HepG2 (cell line): Measurements from ENCODE around the gene PCDHB3. TPM values are rescaled to one million over a fixed set of nuclear protein-coding genes. Genes with fewer than 3 reads are reported as not detected.

ENCODE experiments used
- ATAC-seq: fragments of 200-7000 bp; cut with Tn5 transposase; 3 replicates; pipeline ENCODE4 v1.9.1; 2020; ENCODE audit warnings: mild to moderate bottlenecking, moderate library complexity
- BruUV-seq: library from RNA; stranded (reverse); fragments of 400-500 nt; replicated peaks from 2 replicates; lab custom pipeline; 2021; lab: Mats Ljungman, UMichigan
- CTCF ChIA-PET: fragments of 300-600 bp; formaldehyde crosslinking; extraction: SDS; loops from one replicate; lab custom pipeline; 2021; ENCODE audit warnings: low total read pairs, inconsistent platforms, low intra/inter-chr PET ratio; lab: Yijun Ruan, JAX
- POLR2A ChIA-PET: fragments of 350-600 bp; sonication (Branson Sonifier 250); formaldehyde crosslinking; loops from one replicate; lab custom pipeline; 2020; ENCODE audit warnings: antibody characterized with exemption, inconsistent platforms; lab: Yijun Ruan, JAX
- DNase-seq: peaks from one replicate; pipeline ENCODE4 v3.0.0-alpha.2; 2015; ENCODE audit warnings: low spot score
- FAIRE-seq: peaks from 3 replicates; lab custom pipeline; 2011; peaks lifted over from hg19 to GRCh38; lab: Jason Lieb, UNC
- H2AFZ ChIP-seq: one replicate; pipeline ENCODE4 v1.6.1; 2011; ENCODE audit warnings: low read length, inconsistent platforms
- H3K27ac ChIP-seq: fragments of 300-600 bp; 3 replicates; pipeline ENCODE4 v1.8.0; 2011; ENCODE audit warnings: mixed run types, mild to moderate bottlenecking, mixed read lengths, low read length, inconsistent platforms; ENCODE audit not compliant: insufficient read depth; ENCODE audit errors: extremely low read length
- H3K27me3 ChIP-seq, 2 experiments: fragments of 200-600 bp in 1 of 2; 2 replicates in 1 of 2; 3 replicates in 1 of 2; pipeline versions ENCODE4 v1.6.0 to v1.8.0; 2011; ENCODE audit warnings: low read length in 2 of 2, mild to moderate bottlenecking in 2 of 2, moderate library complexity in 2 of 2, inconsistent platforms in 1 of 2; ENCODE audit not compliant: insufficient read depth in 2 of 2, control insufficient read depth in 1 of 2
- H3K36me3 ChIP-seq, 2 experiments: fragments of 200-600 bp in 1 of 2; replicated peaks in 1 of 2; 2 replicates in 1 of 2; 3 replicates in 1 of 2; pipeline versions ENCODE4 v1.5.1 to v1.8.0; 2011; ENCODE audit warnings: low read length in 2 of 2, inconsistent platforms in 1 of 2; ENCODE audit not compliant: insufficient read depth in 2 of 2, control insufficient read depth in 1 of 2
- H3K4me1 ChIP-seq: 2 replicates; pipeline ENCODE4 v1.5.1; 2012; ENCODE audit warnings: low read length, inconsistent platforms; ENCODE audit not compliant: insufficient read depth
- H3K4me2 ChIP-seq: 2 replicates; pipeline ENCODE4 v1.6.0; 2011; ENCODE audit warnings: low read depth, low read length, inconsistent platforms
- H3K4me3 ChIP-seq, 3 experiments: fragments of 200-600 bp in 1 of 3; sonication (generic), shearing (Covaris generic) in 1 of 3; replicated peaks in 1 of 3; 2 replicates each; pipeline ENCODE4 v1.5.1; 2011 to 2016; ENCODE audit warnings: low read length in 3 of 3, inconsistent platforms in 2 of 3, low read depth in 2 of 3, mild to moderate bottlenecking in 2 of 3, control low read depth in 1 of 3, mixed read lengths in 1 of 3; ENCODE audit not compliant: insufficient read depth in 1 of 3
- H3K79me2 ChIP-seq: one replicate; pipeline ENCODE4 v1.6.1; 2011; ENCODE audit warnings: low read length, inconsistent platforms; ENCODE audit not compliant: insufficient read depth
- H3K9ac ChIP-seq: 2 replicates; pipeline ENCODE4 v1.6.0; 2011; ENCODE audit warnings: mild to moderate bottlenecking, low read depth, low read length, inconsistent platforms; ENCODE audit not compliant: insufficient read depth
- H3K9me3 ChIP-seq: 2 replicates; pipeline ENCODE4 v1.5.1; 2012; ENCODE audit warnings: mild to moderate bottlenecking, low read length
- H4K20me1 ChIP-seq: 2 replicates; pipeline ENCODE4 v1.6.0; 2011; ENCODE audit warnings: inconsistent platforms, mild to moderate bottlenecking, low read length, moderate library complexity; ENCODE audit not compliant: insufficient read depth
- E2F5 ChIP-seq: sonication (generic); formaldehyde crosslinking; conservative IDR thresholded peaks from 2 replicates; pipeline ENCODE4 v1.4.0; 2020; ENCODE audit warnings: missing genetic modification reagents
- HMGXB4 ChIP-seq, 2 experiments: sonication (generic) in 1 of 2; formaldehyde crosslinking in 1 of 2; IDR thresholded peaks; 2 replicates each; pipeline versions ENCODE4 v1.4.0 to v1.6.1; 2018 to 2020; ENCODE audit warnings: missing genetic modification reagents in 2 of 2, borderline replicate concordance in 1 of 2, low read depth in 1 of 2, mild to moderate bottlenecking in 1 of 2, missing biosample characterization in 1 of 2
- NFIC ChIP-seq: IDR thresholded peaks from 2 replicates; pipeline ENCODE4 v1.6.1; 2012; ENCODE audit warnings: mild to moderate bottlenecking, low read length, inconsistent platforms
- ZBED4 ChIP-seq: sonication (generic); formaldehyde crosslinking; IDR thresholded peaks from 2 replicates; pipeline ENCODE4 v1.4.0; 2020; ENCODE audit warnings: missing genetic modification reagents, borderline replicate concordance
- ZBTB38 ChIP-seq: sonication (generic); formaldehyde crosslinking; IDR thresholded peaks from 2 replicates; pipeline ENCODE4 v1.5.1; 2020; ENCODE audit warnings: mild to moderate bottlenecking, missing genetic modification reagents
- ZIK1 ChIP-seq: sonication (generic); formaldehyde crosslinking; IDR thresholded peaks from 2 replicates; pipeline ENCODE4 v1.5.0; 2020; ENCODE audit warnings: mild to moderate bottlenecking, low read depth, missing genetic modification reagents, borderline replicate concordance
- ZNF292 ChIP-seq: sonication (generic); formaldehyde crosslinking; IDR thresholded peaks from 2 replicates; pipeline ENCODE4 v1.8.1; 2022; ENCODE audit warnings: mild to moderate bottlenecking, low read depth, missing genetic modification reagents, borderline replicate concordance
- ZNF354B ChIP-seq: sonication (generic); formaldehyde crosslinking; IDR thresholded peaks from 2 replicates; pipeline ENCODE4 v1.8.0; 2022; ENCODE audit warnings: mild to moderate bottlenecking, missing genetic modification reagents
- ZNF503 ChIP-seq: sonication (generic); formaldehyde crosslinking; IDR thresholded peaks from 2 replicates; pipeline ENCODE4 v1.4.0; 2020; ENCODE audit warnings: missing genetic modification reagents
- ZNF644 ChIP-seq: IDR thresholded peaks from 2 replicates; pipeline ENCODE4 v1.6.1; 2016; ENCODE audit warnings: low read depth
- ZNF761 ChIP-seq: sonication (generic); formaldehyde crosslinking; conservative IDR thresholded peaks from 2 replicates; pipeline ENCODE4 v1.4.0; 2020; ENCODE audit warnings: mild to moderate bottlenecking, missing genetic modification reagents
- WGBS: methylation state at CpG from one replicate; pipeline ENCODE4 v1.1.6; 2017; ENCODE audit warnings: low lambda C conversion rate; 5-methylcytosine and 5-hydroxymethylcytosine counted together
- in situ Hi-C: cut with HindIII; loops from 2 replicates; pipeline ENCODE4 v1.10.0; 2017; ENCODE audit warnings: low pct_unique_long_range_greater_than_20kb; ENCODE audit not compliant: extremely low pct_ligation_motif_present
- intact Hi-C: fragments of 100-400 bp; cut with micrococcal nuclease; formaldehyde crosslinking; loops from one replicate; pipeline ENCODE4 v1.10.0; 2022; ENCODE audit not compliant: unreplicated experiment
- polyA plus RNA-seq, 8 experiments: library from polyadenylated mRNA; depleted of rRNA in 3 of 8; stranded (reverse) in 7 of 8; unstranded in 1 of 8; fragments of >200 nt; fragmentation: Illumina TruSeq in 4 of 8; extraction: Trizol in 4 of 8; gene quantifications; 2 replicates each; pipeline versions ENCODE4 v1.2.1 to v1.2.3, GENCODE V29; 2011 to 2016; ENCODE audit warnings: low read depth in 4 of 8, missing spikeins in 1 of 8, mixed read lengths in 1 of 8; ENCODE audit not compliant: insufficient read depth in 1 of 8
- total RNA-seq, 5 experiments: library from RNA; depleted of rRNA; stranded (reverse); fragments of >200 nt; fragmentation: Illumina TruSeq; extraction: Trizol; gene quantifications; 2 replicates each; pipeline ENCODE4 v1.2.3, GENCODE V29; 2016; ENCODE audit warnings: low read depth in 1 of 5

PCDHB3 gene
- total and polyA plus RNA-seq, 2 of the 13 experiments (the other 11 are each of a cell fraction or from before 2014, with no cell fraction given), result 0.25 to 0.29 TPM

GRCh38 chr5:141050622-141051520 lies 49.4 kb upstream of the PCDHB3 start, which contains the start of gene PCDHB1:
TSS of gene PCDHB1 (plus strand) at chr5:141051374. CDS start at chr5:141051471, 97 bp downstream.
- Histone ChIP-seq H3K4me1 (no peaks in the 10 kb centered on the region), H3K27me3 (peaks cover 0 to 20% of the 10 kb centered on the region in 2 experiments; a peak in 3 of 5 replicates), H3K9me3 (no peaks in the 10 kb centered on the region), H3K36me3 (no peaks in the 10 kb centered on the region), H2AFZ (no peak within 1 kb of the TSS), H3K4me3 (peak within 1 kb of the TSS in 1 of 3 experiments; percentile 7; a peak in 1 of 6 replicates), H3K4me2 (peak within 1 kb of the TSS; percentile 14; the same call in 1 of the 2 replicates), H3K79me2 (no peaks in the 10 kb centered on the region), H3K27ac (no peak within 1 kb of the TSS), H3K9ac (no peak within 1 kb of the TSS), H4K20me1 (no peaks in the 10 kb centered on the region)
- intact Hi-C loops (no loop called here), in situ Hi-C loops (no loop called here)
- DNase-seq (no peak), ATAC-seq (no peak), FAIRE-seq (no peak)
- CTCF ChIA-PET, result no interaction called here
- POLR2A ChIA-PET, result no interaction called here
- BruUV-seq, result no TSS peak
- TF ChIP-seq ZNF761 (no peak), ZIK1 (no peak), HMGXB4 (CRISPR knock-in tag; IDR thresholded peaks at IDR 0.05; ENCODE audit: borderline replicate concordance in 1 of 2, low read depth in 1 of 2) (no peak), ZNF644 (CRISPR knock-in tag) (no peak), ZBED4 (CRISPR knock-in tag) (no peak), ZNF503 (CRISPR knock-in tag) (no peak), ZBTB38 (CRISPR knock-in tag) (no peak), E2F5 (no peak), NFIC (no peak), ZNF292 (CRISPR knock-in tag) (no peak), ZNF354B (no peak)
- WGBS, result 49% methylated on average over 20 of the region's 20 CpGs
